GM21423 (cell line): Measurements from ENCODE around the gene SKI.
"Not testable (repeated sequence)": the region's sequence is repeated elsewhere in the genome, so short reads cannot be mapped to it uniquely, and the experiment has no call there.

ENCODE experiments used
- ATAC-seq: cut with Tn5 transposase; IDR thresholded peaks from one replicate; pipeline ENCODE4 v1.9.1; 2021; ENCODE audit warnings: mild to moderate bottlenecking, moderate library complexity; ENCODE audit not compliant: unreplicated experiment

Gene SKI

DNA sequence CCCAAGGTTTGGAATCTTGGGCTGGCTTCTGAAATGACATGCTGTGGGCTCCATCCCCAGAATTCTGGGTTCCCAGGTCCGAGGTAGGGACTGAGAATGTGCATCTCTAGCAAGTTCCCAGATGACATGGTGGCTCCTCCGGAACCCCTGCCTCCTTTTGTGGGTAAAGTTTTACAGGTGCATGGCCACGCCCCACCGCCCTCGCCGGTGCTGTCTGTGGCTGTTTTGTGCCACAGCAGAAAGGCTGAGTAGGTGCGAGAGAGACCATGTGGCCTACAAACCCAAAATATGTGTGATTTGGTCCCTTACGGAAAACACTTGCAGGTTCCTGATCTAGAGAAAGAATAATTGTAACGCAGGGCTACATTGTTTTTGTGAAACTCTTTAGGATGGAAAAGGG, 30.9 kb downstream of the SKI start:
- ATAC-seq = no peak

DNA sequence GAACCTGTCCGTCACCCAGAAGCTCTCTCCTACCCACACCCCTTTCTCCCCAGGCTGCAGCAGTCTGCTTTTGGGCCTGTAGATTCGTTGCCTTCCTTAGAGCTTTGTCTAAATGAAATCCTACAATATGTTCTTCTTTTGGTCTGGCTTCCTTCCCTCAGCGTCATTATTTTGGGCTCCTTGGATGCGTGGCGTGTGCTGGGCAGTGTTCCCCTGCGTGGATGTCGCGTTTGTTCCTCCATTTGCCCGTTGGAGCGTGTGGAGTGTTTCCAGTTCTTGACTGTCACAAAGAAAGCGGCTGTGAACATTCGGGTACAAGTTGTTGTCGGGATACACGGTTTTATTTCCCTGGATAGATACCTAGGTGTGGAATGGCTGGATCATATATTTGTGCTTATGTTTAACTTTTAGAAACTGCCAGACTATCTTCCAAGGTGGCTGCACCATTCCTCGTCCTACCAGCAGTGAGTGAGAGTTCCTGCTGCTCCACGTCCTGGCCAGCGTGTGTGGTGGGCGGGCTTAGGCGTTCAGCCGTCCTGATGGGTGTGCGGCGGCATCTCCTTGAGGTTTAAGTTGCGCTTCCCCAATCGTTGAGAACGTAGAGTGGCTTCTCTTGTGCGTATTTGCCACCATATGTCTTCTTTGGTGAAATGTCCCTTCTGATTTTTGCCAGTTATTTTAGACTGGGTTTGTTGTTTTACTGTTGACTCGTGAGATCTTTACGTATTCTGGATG, 31.7 kb downstream of the SKI start:
- no peak for ATAC-seq

DNA sequence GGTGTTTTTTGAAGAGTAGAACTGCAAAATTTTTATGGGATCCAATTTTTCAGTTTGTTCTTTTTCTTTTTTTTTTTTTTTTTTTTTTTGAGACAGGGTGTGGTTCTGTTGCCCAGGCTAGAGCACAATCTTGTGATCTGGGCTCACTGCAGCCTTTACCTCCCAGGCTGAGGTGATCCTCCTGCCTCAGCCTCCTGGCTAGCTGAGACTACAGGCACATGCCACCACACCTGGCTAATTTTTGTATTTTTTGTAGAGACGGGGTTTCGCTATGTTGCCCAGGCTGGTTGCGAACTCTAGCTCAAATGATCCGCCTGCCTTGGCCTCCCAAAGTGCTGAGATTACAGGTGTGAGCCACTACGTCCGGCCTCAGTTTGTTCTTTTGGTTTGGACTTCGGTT, 32.4 kb downstream of the SKI start:
- ATAC-seq = not testable (repeated sequence)

DNA sequence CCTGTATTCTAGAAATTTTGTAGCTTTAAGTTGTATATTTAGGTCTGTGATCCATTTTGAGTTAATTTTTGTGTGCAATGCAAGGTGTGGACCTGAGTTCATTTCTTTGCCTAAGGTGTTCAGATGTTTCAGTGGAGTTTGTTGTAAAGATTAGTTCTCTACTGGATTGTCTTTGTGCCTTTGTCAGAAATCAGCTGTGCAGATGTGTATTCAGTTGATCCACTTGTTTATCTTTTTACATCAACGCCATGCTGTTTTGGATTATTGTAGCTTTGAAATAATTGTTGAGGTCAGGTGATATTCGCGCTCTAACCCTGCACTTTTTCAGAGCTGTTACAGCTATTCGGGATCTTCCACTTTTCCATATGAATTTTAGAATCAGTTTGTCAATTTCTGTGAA, 32.8 kb downstream of the SKI start:
- ATAC-seq = no peak

DNA sequence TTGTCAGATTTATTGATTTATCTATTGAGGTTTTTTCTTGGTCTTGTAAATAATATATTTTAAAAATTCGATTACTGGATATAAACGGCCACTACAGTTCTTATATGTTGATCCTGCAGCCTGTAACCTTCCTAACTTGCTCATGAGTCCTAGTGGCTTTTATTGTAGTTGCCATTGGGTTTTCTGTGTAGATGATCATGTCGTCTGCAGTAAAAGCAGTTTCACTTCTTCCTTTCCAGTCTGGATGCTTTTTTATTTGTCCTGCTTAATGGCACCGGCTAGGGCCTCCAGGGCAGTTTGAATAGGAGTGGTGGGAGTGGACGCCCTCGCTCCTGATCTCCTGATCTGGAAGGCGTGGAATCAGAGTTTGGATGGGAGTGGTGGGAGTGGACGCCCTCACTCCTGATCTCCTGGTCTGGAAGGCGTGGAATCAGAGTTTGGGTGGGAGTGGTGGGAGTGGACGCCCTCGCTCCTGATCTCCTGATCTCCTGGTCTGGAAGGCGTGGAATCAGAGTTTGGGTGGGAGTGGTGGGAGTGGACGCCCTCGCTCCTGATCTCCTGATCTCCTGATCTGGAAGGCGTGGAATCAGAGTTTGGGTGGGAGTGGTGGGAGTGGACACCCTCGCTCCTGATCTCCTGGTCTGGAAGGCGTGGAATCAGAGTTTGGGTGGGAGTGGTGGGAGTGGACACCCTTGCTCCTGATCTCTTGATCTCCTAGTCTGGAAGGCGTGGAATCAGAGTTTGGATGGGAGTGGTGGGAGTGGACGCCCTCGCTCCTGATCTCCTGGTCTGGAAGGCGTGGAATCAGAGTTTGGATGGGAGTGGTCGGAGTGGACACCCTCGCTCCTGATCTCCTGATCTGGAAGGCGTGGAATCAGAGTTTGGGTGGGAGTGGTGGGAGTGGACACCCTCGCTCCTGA, 33.6 kb downstream of the SKI start:
- not testable (repeated sequence) for ATAC-seq

DNA sequence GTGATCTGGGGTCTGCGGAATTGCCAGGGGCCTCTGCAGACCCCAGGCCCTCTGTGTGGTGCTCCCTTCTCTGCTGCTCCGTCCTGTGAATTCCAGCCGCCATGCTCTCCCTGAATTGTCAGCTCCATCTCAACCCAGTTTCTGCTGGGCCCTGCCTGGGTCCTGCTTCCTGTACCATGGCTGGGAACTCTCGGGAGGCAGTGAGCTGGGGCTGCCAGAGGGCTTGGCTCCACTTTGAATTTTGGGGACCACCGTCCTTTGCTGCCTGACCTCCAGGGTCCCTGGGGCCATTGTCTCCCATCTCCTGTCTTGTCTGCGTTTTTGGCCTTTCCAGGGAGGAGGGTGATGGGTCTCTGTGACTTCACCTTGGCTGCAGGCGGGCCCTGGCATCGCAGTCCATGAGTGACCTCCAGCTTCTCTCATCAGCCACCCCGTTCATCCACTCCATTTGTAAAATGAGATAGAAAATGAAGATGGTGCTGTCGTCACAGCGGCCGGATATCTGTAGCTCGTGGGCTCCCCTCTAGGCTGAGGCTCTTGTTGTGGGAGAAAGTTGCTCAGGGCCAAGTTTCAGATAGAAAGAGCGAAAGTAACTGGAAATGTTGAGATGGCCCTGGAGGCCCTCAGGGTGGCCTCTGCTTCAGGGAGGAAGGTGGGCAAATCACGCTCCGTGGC, 38.3 kb downstream of the SKI start:
- no peak for ATAC-seq

DNA sequence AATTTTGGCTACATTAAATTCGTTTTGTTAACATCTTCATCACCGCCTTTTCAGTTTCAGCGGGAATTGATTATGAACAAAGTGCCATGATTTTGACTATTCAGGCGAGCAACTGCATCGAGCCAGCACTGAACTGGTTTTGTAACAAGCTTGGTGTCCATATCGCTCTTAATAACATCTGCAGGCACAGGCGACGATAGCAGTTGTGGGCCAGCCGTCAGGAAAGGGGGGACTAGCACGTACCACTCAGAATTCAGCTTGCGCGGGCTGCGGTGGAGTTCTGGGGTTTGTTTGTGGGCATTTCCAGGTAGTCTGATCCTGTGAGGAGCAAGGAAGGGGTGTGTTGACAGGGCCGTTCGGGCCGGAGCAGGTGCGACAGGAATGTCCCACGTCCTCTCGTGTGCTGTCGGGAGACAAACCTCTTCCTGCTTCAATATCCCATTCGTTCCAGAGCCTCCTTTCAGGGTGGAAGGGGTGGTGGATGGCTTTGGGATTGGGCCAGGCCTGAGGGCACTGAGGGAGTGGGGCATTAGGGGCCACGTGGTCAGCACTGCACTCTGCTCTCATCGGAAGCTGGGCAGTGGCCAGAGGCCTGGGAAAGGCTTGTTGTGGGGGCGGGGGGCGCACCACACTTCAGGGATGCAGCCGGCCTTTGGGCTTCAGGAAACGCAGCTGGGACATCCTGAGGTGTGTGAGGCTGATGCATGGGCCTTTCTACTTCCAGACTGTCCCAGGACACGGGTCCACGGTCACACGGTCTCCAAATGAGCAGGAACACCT, 39.1 kb downstream of the SKI start:
- ATAC-seq = no peak

DNA sequence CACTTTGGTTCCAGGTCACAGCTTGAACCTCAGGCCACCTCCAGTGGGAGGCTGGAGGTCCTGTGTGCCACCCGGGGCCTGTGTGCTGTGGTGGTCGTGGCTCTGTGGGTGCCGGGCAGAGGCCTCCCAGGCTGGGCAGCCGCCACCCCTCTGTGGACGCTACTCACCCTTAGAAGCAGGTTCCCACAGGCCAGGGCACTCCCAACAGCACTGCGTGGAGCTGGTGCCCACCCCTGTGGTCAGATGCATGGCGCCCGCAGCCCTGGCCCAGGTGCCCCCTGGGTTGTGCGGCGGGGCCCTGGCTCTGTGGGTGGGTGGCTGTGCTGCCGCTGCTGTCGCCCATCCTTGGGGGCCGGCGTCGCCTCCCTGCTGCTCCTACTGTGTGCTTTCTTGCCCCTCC, 39.7 kb downstream of the SKI start:
- ATAC-seq = no peak

DNA sequence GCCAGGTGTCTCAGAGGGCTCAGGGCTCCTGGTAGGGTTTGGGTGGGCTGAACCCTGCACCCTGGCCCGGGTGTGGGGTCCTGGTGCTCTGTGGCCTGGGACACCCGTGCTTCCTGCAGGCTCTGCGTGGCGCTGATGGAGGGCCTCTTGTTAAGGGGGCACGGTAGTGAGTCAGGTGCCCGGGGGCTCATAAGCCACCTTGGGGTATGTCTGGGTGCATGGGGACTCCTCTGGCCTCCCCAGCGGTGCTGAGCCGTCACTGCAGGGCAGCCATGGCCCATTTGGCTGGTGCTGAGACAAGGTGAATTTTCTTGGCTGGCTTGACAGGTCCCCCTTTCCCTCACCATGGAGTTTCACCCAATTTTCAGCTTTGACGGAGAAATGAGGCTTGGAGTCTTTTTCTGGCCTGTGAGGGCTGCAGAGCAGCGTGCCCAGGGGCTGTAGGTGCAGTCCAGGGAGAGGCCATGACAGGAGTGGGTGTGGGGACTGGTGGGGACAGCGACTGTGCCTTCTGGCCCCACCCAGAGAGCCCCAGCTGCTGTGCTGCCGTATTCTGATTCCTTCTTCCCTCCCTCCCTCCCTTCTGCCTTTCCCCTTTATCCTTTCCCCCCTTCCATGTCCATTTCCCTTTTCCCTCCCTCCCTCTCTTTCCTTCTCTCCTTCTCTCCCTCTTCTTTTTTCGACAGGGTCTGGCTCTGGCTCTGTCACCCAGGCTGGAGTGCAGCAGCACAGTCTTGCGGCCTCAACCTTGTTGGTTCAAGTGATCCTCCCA, 40.4 kb downstream of the SKI start:
- no peak for ATAC-seq

DNA sequence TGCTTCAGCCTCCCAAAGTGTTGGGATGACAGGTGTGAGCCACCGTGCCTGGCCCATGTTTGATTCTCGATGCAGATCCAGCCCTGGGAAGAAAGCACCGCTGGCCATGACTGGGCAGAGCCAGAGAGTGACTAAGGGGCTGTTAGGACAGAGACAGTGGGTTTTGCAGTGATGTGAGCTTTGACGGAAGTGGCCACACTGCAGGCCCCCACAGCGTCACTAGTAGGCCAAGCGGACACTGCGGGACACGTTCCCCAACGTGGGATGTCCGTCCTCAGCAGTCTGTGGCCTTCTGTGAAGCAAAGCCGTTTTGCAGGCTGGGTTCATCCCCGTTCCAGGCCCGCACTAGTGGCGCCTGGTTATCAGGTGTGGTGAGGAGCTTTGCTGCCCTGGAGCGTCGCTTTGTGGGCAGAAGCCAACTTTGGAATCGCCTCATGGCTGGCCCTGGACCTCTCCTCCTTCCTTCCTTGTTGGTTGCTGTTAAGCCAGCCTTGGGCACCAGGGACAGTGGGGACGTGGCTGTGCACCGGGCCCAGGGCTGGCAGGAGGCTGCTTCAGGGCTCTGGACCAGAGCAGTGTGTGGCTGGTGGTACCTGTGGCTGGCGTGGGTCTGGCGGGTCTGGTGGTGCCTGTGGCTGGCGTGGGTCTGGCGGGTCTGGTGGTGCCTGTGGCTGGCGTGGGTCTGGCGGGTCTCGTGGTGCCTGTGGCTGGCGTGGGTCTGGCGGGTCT, 41.2 kb downstream of the SKI start:
- no peak for ATAC-seq

DNA sequence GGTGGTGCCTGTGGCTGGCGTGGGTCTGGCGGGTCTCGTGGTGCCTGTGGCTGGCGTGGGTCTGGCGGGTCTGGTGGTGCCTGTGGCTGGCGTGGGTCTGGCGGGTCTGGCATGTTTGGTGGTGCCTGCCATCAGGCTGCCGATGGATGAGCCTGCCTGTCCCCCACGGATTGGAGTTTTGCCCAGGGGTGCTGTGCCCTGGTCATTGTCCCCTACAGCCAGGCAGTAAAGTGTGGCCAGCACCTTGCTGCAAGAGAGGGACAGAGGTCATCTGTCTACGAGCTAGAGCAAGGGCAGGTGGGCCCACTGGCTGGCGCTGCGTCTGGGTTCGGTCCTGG, 41.8 kb downstream of the SKI start:
- ATAC-seq = no peak

DNA sequence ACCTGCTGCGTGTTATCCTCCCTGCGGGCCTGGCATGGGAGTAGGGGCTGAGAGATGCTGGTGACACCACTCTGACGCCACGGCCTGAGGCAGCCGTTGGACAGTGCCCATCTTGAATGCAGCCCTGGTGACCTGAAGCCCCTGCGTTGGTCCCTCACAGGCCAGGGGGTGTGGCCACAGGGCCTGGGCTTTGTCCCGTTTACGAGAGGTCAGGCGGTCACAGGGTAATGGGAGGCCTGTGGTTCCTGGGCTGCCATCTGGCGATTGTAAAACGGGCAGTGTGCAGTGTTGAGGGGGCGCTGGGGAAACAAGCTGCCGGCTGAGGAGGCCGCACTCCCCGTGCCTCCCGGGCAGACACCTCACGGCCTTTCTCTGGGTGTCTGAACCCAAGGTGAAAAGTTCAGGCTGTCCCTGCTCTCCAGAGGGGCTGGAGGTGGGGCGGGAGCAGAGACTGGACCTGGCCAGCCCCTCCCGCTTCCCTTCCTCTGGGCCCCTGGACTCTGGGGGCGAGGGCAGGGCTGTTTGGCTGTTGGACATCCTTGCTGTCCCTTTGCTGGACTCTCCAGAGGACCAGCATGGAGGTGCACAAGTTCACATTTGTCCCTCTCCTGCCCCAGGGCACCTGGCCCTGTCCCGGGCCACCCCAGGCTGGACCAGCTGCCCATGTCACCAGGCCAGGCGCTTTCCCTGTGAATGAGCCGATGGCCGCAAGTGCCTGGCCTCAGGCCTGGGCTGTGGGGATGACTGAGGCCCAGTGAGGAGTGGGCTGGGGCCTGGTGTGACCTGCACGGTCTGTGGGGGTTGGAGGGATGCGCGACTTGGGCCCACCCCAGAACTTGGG, 42.4 kb downstream of the SKI start:
- no peak for ATAC-seq

DNA sequence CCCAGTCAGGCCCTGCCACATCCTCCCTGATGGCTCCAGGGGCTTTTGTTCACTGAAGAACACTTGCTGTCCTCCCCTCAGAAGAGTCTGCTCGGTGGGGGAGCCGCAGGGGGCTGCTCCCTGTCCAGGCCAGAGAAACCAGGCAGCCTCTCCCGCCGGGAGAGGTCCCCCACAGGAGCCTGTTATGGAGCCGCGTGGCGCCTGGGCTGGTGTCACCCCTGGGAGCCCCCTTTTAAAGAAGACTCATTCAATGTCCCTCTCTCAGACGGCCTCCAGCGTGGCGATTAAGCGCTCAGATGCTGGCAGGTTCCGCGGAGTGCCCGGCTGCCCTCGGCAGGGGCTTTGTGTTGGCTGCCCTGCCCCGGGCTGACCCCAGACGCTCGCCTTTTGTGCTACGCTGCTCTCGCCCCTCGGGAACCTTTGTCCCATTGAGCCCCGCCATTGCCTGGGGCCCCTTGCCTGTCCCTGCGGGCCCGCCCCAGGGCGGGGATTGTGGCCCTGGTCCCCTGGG, 43.1 kb downstream of the SKI start:
- no peak for ATAC-seq

DNA sequence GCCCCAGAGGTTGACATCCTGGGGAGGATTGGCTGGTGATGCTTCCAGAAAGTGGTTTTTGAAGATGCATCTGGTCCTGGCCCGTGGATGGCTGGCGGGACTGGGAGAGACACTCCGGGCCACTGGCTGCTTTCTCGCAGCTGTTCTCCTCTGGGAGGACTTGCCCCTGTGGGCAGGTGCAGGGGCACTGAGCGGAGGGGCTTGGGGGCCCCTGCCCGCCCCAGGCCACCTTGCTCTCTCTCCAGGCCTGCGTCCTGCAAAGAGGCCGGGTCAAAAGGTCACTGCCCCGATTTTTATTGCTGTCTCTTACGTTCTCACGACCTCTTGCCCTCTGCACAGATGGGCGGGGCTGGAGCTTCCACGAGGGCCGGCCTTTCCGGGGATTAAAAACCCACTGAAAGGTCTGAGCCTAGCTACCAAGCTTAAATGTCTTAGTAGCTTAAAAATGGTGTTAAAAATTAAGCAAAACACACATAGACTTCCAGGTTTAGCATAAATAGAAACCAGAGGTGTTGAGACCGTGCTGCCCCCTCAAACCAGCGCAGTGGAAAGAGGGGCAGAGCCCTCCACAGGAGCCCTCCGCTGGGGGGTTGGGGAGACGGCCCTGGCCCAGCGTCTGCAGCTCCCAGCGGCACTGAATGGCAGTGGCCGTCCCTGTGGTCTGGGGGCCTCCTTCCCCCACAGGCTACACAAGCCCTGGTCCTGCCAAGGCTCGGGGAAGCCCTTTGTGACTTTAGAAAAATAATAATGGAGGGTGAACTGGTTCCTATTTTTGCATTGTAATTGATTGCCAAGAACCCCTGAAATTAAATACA, 43.9 kb downstream of the SKI start:
- no peak for ATAC-seq

DNA sequence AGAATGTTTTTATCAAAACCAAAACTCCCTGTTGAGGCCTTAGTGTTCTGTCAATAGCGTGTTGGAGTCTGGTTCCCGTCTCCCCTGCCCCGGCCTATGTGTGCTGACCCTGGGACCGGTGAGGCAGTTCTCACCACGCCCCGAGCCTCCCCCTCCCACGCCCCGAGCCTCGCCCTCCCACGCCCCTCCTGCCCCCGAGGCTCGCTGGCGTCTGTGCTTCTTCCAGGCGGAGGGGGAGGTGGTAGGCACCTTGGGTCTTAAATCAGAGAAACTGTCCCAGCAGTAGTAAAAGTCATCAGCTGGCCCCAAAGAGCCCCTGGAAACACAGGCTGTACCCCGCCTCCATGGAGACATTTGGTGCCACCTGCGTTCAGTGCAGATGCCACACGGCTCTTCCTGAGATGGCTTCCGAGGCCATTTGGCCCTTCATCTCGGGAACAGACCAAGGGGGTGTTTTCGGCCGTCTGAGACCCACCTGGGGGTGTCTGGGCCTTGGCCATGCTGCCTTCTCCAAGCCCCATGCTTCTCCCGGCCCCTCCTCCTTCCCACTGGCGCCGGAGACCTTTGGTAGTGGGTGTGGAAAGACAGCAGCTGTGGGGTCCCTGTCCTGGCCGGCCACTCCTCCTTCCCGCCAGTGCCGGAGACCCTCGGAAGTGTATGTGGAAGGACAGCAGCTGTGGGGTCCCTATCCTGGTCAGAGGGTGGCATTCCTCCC, 44.7 kb downstream of the SKI start:
- no peak for ATAC-seq

DNA sequence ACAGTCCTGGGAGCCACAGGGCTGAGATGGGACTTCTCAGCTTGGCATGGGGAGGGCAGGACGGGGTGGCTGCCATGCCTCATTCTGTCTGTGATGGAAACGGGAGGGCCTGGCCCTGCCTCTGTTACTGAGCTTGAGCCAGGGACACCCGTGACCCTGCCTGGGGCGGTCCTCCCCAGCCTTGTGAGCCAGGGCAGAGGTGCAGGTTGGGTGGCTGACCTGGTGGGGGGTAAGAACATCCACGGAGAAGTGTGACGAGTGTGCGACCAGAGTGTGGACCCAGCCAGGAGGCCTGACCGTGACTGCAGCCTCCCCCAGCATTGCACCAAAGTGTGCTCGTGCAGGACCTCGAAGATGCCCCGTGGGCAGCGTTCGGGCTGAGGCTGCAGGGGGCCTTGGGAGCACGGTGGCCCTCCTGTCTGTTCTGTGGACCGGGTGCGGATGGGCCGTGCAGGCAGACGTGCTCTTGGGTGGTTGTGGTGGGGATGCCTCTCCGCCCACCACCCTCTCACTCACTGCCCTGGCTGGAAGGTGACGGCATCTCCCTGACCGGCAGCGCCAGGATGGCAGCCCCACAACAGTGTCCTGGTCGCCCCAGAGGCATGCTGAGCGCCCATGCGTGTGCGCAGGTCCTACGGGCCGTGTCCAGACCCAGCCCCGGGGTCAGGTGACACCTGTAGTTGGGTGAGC, 45.4 kb downstream of the SKI start:
- no peak for ATAC-seq
